OCI-LY3 (cell line): ENCODE data around the gene KCNG4.

ENCODE experiments used
- H2AFZ ChIP-seq: fragments of 200-600, 300-600 bp; shearing (Covaris generic); 2 replicates; pipeline ENCODE4 v1.6.0; 2014; ENCODE audit warnings: antibody characterized with exemption, low read depth, low read length
- H3K27ac ChIP-seq: fragments of 200-600, 300-600 bp; sonication (generic); 2 replicates; pipeline ENCODE4 v1.5.1; 2014; ENCODE audit warnings: mild to moderate bottlenecking, low read length, moderate library complexity, mixed read lengths
- H3K27me3 ChIP-seq: fragments of 200-600, 300-600 bp; sonication (generic); 2 replicates; pipeline ENCODE4 v1.6.1; 2014; ENCODE audit warnings: low read depth, low read length, mixed read lengths
- H3K36me3 ChIP-seq: fragments of 200-600, 300-600 bp; sonication (generic); replicated peaks from 2 replicates; pipeline ENCODE3; 2014; ENCODE audit warnings: low read depth, low read length, mixed read lengths
- H3K4me1 ChIP-seq: fragments of 300-600, 200-600 bp; sonication (generic); 2 replicates; pipeline ENCODE4 v1.6.1; 2014; ENCODE audit warnings: low read length, mixed read lengths
- H3K4me2 ChIP-seq: fragments of 200-600, 300-600 bp; sonication (generic); 2 replicates; pipeline ENCODE4 v1.6.1; 2014; ENCODE audit warnings: low read length, mixed read lengths
- H3K4me3 ChIP-seq: fragments of 300-600, 200-600 bp; sonication (generic); 2 replicates; pipeline ENCODE4 v1.5.1; 2014; ENCODE audit warnings: antibody characterized with exemption, mild to moderate bottlenecking, low read length, moderate library complexity
- H3K79me2 ChIP-seq: fragments of 300-600, 200-600 bp; shearing (Covaris generic); 2 replicates; pipeline ENCODE4 v1.6.1; 2014; ENCODE audit warnings: mild to moderate bottlenecking, low read length, mixed read lengths
- H3K9ac ChIP-seq: fragments of 300-600, 200-600 bp; shearing (Covaris generic); 2 replicates; pipeline ENCODE4 v1.6.0; 2014; ENCODE audit warnings: mild to moderate bottlenecking, low read length, moderate library complexity
- H3K9me3 ChIP-seq: fragments of 200-600, 300-600 bp; shearing (Covaris generic); 2 replicates; pipeline ENCODE4 v1.6.1; 2014; ENCODE audit warnings: low read length, mixed read lengths; ENCODE audit not compliant: insufficient read depth
- H4K20me1 ChIP-seq: fragments of 200-600, 300-600 bp; sonication (generic); 2 replicates; pipeline ENCODE4 v1.6.1; 2016; ENCODE audit warnings: low read length, mixed read lengths; ENCODE audit not compliant: insufficient read depth
- CTCF ChIP-seq: fragments of 200-600, 300-600 bp; sonication (generic); IDR thresholded peaks from 2 replicates; pipeline ENCODE4 v1.5.1; 2014; ENCODE audit warnings: antibody characterized with exemption, low read length, low read depth
- EZH2phosphoT487 ChIP-seq: fragments of 200-600 bp; shearing (Covaris generic); IDR thresholded peaks from 2 replicates; pipeline ENCODE4 v1.6.1; 2018; ENCODE audit warnings: antibody characterized with exemption, mixed run types, low read depth

The KCNG4 gene

GRCh38 chr16:84199861-84200260 lies 40.0 kb downstream of the KCNG4 start:
- no peak for TF ChIP-seq CTCF
- no peak for TF ChIP-seq EZH2phosphoT487
- H3K27ac ChIP-seq, result no peak overlapping the region
- no peaks in the 10 kb centered on the region for H3K79me2 ChIP-seq
- no peak overlapping the region for H3K9ac ChIP-seq
- no peak overlapping the region for H3K4me2 ChIP-seq
- H3K27me3 ChIP-seq, result peaks cover 8% of the 10 kb centered on the region; the same call in 1 of the 2 replicates
- H2AFZ ChIP-seq, result no peak overlapping the region
- no peaks in the 10 kb centered on the region for H3K4me1 ChIP-seq
- no peaks in the 10 kb centered on the region for H3K9me3 ChIP-seq
- no peaks in the 10 kb centered on the region for H3K36me3 ChIP-seq
- no peak overlapping the region for H3K4me3 ChIP-seq
- no peaks in the 10 kb centered on the region for H4K20me1 ChIP-seq

- Histone ChIP-seq H3K4me1 (no peaks in the 10 kb centered on the region), H4K20me1 (no peaks in the 10 kb centered on the region), H3K9me3 (no peaks in the 10 kb centered on the region), H3K27ac (no peak overlapping the region), H2AFZ (no peak overlapping the region), H3K9ac (no peak overlapping the region), H3K79me2 (no peaks in the 10 kb centered on the region), H3K27me3 (peaks cover 8% of the 10 kb centered on the region; the same call in 1 of the 2 replicates), H3K36me3 (no peaks in the 10 kb centered on the region), H3K4me2 (no peak overlapping the region), H3K4me3 (no peak overlapping the region)
- TF ChIP-seq EZH2phosphoT487 (no peak), CTCF (no peak)
These were observed 40.7 kb downstream of the KCNG4 start for GRCh38 chr16:84199097-84199496.

GRCh38 chr16:84198401-84198800 lies 41.4 kb downstream of the KCNG4 start:
- no peak overlapping the region for H3K9ac ChIP-seq

GRCh38 chr16:84197466-84198128 lies 42.2 kb downstream of the KCNG4 start:
- Histone ChIP-seq H3K4me3 (no peak overlapping the region), H3K36me3 (no peaks in the 10 kb centered on the region), H2AFZ (no peak overlapping the region), H3K27me3 (peaks cover 8% of the 10 kb centered on the region; the same call in 1 of the 2 replicates), H3K27ac (no peak overlapping the region), H3K4me2 (no peak overlapping the region), H3K9me3 (no peaks in the 10 kb centered on the region), H4K20me1 (no peaks in the 10 kb centered on the region), H3K9ac (no peak overlapping the region), H3K79me2 (no peaks in the 10 kb centered on the region), H3K4me1 (no peaks in the 10 kb centered on the region)
- no peak for TF ChIP-seq CTCF
- no peak for TF ChIP-seq EZH2phosphoT487

More at GRCh38 chr16:84198401-84198800, 41.4 kb downstream of the KCNG4 start:
- H3K79me2 ChIP-seq, result no peaks in the 10 kb centered on the region
- no peak overlapping the region for H3K4me3 ChIP-seq
- no peaks in the 10 kb centered on the region for H4K20me1 ChIP-seq
- no peak overlapping the region for H3K4me2 ChIP-seq
- H3K36me3 ChIP-seq, result no peaks in the 10 kb centered on the region
- H3K4me1 ChIP-seq, result no peaks in the 10 kb centered on the region
- peaks cover 8% of the 10 kb centered on the region; the same call in 1 of the 2 replicates for H3K27me3 ChIP-seq
- no peak overlapping the region for H3K27ac ChIP-seq
- TF ChIP-seq CTCF (no peak), EZH2phosphoT487 (no peak)
- no peak overlapping the region for H2AFZ ChIP-seq
- H3K9me3 ChIP-seq, result no peaks in the 10 kb centered on the region
